ENCODE results near the gene PBX3.

DNA sequence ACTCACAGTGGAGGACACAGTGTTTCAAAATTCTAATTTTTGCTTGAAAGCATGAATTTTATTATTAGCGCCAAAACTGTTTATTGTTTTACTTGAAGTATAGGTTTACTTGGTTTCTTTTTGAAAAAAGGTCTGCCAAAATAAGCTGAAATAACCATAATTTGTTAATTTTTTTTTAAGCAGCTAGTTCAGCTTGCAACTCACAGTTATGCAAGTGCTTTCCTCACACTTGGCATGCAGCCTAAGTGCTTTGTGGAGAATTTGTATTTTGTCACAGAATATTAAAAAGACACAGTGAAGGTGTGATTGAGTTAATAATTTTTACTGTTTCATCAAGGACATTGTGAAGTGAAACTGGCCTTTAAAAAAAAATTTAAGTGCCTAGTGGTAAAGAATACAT lies 21.6 kb downstream of the PBX3 start:
- TF ChIP-seq POLR2AphosphoS5 (IDR thresholded peaks at IDR 0.05; ENCODE audit: insufficient read depth in 1 of 2, low read depth in 1 of 2) (no peak), CTCF (IDR thresholded peaks at IDR 0.05) (no peak)
